ENCODE results near the gene CEP112.
"Not testable (repeated sequence)": the region's sequence is repeated elsewhere in the genome, so short reads cannot be mapped to it uniquely, and the experiment has no call there.

The CEP112 gene

GRCh38 chr17:65718601-65719000, 473.3 kb downstream of the CEP112 start:
- FAIRE-seq = no peak

DNA sequence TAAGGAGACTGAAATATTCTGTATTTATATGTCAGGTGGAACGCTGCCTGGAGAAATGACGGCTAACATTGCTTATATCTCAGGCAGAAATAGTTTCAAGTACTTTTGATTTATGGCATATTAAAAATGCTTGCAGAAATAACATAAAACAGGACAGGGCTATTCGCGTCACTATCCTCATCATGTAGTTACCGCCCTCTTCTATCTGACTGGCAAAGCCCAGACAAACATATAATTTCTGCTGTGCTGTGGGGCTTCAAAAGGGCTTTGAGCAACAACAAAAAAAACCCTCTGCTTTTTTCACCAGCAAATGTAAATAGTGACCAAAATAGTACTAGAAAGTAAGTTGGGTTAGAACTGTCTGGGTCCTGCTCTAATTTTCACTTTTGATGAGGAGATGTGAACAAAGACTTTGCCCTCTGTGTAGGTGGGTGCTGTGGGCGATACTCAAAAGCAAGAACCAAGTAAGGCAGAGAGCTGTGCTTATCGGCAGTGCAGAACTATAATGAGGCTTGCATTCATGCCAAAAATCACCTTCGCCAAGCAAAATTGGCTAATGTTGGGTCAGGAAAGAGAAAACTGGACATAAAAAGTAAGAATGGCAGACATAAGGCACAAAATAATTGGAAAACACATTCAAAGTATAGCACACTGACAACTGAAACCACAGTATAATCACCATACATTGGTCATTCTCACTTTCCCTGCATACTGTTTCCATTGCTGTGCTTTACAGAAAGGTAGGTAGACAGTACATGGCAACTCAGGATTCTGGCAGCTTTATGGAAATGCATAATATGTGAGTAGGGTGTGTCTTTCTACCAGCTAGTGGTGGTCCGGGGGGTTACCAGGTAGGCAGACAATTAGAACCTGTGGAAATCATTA, 479.3 kb downstream of the CEP112 start:
- no peak for FAIRE-seq

DNA sequence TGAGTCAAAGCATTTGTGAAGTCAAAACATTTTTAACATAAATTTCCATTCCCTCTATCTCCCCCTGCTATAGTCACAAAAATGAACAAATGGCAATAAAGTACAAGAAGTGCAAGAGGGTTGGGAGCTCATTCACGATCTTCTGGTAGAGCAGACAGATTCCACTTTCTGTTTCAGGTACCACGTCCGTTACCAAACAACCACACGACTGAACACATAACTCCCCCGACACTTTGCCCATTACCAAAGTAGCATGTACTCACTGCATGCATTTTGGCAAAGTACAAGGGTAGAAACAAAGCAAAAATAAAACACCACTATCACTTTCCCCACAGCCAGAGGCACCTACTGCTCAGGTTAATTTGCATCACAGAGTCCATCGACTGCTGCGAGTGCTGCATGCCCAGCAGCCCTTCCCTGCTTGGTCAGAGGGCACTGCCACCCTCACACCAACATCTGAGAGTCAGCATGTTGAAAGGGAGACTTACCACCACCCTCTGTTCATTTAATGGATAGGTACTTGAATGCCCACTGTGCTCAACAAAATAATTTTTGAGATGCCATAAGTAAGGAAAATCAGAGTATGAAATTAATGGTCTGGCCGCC, 480.2 kb downstream of the CEP112 start:
- no peak for FAIRE-seq

DNA sequence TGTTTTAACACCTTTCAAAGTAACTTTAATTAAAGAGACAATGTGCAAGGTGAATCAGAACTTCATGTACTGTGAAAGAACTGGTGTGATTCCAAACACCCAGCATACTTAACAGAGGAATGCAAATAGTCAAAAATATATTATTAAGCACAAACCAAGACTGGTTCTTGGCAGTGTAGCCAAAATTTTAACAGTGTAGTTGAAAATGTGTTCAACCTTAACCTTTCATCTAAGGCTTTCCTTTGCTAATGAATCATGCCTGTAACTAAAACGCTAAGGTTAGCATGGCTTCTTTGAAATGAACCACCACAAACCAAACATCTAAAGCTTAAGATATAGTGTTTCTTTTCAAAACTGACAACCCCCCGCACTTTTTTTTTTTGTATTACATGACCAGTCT, 484.2 kb downstream of the CEP112 start:
- no peak for FAIRE-seq

DNA sequence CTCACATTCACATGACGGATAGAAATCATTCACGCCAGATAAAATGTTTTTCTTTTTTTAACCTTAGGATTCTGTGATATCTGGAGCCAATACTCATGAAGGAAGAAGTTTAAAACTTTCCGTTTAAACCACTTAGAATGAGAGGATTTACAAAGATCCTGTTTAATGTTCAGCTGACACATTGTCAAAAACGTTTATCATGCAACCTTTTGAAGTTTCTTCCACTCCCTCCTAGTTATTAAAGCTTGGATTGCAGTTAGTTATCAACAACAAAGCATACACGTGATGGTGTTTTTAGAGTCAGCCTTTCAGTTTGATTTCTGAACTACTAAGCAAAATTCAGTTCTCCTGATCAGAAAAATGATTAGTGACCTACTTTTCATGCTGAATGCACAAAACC, 487.2 kb downstream of the CEP112 start:
- FAIRE-seq = no peak

DNA sequence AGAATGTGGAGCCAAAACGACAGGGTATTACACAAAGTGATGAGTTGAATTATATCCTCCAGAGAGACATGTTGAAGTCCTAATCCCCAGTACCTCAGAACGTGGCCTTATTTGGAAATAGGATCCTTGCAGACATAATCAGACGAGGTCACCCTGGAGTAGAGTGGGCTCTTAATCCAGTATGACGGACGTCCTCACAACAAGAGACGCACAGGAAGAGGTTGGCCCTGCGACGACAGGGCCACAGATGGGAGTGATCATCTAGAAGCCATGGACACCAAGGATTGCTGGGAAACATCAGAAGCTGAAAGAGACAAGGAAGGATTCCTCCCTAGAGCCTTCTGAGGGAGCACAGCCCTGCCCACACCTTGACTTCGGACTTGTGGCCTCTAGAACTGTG, 488.0 kb downstream of the CEP112 start:
- no peak for FAIRE-seq

DNA sequence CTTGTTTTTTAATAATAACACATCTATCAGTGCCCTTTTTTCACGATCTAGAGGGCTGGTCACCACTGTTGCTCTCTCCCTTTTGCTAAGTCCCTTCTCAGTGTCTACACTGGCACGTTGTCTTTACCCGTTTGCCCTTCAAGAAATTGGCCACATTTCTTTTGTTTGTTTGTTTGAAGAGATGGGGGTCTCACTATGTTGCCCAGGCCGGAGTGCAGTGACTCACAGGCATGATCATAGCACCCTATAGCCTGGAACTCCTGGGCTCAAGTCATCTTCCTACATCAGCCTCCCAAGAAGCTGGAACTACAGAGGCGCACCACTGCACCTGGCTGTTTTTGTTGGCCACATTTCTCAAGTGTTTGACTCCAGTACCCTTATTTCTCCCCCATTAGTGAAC, 492.5 kb downstream of the CEP112 start:
- FAIRE-seq = no peak

- FAIRE-seq = no peak
These were observed 493.4 kb downstream of the CEP112 start for GRCh38 chr17:65698381-65699061.

GRCh38 chr17:65697661-65698060, 494.3 kb downstream of the CEP112 start:
- FAIRE-seq = no peak

DNA sequence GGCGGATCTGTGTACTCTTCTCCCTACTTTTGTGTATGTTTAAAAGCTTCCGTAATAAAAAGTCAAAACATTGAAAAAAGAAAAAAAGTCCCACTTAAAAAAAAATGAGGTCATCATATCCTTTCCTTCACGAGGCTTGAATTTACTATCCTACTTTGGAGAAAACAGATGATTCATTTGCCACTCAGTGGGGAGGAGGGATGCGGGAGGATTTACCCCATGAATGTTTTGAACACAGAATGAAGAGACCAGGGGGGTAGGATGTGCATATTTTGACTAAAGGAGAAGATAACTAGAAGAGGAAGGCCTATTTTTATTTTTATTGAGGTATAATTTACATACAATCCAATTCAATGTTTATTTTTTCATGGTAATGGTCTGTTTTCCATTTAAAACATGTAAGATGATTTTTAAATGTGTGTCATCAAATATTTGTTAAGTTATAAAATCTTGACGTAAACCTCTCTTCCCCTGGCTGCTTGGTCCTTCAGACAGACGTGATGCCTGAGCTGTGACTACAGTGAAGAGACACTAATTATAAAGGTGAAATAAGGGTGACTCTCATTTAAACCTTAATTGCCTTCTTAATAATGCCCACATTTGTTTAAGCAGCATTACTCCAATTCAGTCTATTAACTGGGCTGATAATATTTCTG, 495.1 kb downstream of the CEP112 start:
- no peak for FAIRE-seq

DNA sequence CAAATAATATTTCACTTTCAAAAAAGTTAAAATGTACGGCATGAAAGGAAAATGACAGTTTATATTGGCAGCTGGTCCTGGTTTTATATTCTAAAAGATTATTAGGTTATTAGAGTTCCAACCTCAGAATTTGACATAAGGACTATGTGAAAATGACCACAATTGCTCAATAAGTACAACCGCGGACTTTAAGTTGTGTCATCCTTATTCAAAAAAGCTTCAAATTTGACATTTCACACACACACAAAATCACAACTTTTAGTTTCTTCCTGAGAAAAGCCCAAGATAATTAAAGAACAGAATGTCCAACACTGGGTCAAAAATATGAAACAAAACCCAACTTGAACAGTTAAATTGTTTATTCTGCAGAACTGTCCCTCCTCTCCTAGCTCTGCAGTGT, 497.3 kb downstream of the CEP112 start:
- FAIRE-seq = no peak

- no peak for FAIRE-seq
These were observed 501.2 kb downstream of the CEP112 start for GRCh38 chr17:65690626-65691310.

- no peak for FAIRE-seq
These were observed 503.6 kb downstream of the CEP112 start for GRCh38 chr17:65688307-65688706.

GRCh38 chr17:65685110-65685509, 506.8 kb downstream of the CEP112 start:
- FAIRE-seq = no peak

DNA sequence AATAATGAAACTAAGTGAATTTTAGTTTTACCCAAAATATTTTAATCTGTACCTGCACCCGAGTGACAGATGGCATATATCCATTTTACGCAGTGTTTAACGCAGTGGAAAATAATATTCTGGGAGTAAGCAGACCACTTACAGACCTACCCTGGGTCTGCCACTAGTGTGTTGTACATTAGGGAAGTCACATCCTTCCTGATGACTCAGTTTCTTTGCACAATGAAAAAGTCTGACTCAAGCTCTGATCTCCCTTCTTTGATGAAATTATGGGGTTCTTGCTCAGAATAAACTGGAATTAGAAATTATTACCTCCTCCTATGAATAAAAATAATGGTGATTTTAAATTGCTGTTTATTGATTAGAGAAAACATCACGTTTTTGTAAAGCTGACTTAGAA, 507.3 kb downstream of the CEP112 start:
- no peak for FAIRE-seq

DNA sequence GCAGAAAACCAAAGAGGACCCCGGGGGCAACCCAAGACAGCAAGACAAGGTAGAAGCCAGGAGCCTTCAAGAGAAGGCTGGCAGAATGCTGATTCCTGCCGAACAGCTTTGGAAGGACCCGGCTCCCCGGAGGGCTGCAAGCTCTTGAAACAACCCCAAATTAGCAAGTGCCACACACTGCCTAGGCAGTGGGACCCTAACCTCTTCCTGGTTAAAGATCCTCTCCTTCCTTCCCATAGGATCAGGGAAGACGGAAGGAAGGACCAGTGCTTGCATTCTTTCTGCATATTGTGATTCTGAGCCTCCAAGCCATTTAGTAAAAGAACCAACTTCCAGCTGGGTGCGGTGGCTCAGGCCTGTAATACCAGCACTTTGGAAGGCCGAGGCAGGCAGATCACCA, 508.5 kb downstream of the CEP112 start:
- FAIRE-seq = no peak

- FAIRE-seq = not testable (repeated sequence)
These were observed 510.2 kb downstream of the CEP112 start for GRCh38 chr17:65681763-65682162.

DNA sequence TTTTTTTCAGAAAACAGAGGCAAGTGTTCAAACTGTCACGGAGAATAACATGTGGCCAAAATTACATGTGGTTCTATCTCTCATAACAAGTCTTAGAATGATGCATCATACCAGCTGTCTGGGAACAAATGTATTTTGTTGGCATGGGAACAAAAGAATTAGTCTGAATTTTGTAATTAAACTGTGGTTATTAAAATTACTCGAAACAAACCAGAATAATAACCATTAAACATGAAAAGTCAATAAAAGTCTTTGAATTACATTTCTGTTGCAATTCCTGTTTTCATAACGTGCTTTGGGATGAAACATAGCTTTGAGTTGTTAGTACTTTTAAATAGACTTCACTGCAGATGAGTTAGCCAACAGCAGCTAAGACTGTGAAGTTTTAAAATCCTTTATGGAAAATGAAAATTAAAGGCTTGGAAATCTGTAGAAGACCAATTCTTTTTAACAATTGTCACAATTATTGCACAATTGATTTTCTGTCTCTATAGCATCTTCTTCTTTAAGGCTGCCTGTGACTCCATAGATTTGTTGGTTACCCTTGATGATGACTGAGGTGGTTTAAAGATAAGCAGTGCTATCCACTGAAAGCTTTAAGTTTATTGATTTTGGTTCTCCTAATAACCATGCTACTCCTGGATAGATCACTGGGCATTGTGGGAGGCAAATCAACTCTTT, 512.6 kb downstream of the CEP112 start:
- FAIRE-seq = no peak

DNA sequence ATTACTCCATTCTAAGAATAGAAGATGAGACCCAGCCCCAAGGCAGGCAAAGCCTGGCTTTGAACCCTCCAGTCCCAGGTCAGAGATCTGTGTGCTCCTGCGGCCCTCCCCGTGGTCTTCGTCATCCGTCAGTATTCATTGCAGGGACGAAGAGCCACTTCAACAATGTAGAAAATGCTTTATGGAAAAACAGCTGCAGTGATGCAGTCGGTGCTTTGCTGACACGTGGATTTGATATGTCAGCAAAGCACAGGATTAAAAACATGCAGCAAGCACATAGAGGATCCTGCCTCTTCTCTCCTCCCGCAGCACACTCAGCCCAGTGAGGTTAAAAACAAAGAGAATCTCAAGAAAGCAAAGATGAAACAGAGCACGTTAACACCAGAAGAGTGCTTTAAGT, 513.4 kb downstream of the CEP112 start:
- FAIRE-seq = no peak

DNA sequence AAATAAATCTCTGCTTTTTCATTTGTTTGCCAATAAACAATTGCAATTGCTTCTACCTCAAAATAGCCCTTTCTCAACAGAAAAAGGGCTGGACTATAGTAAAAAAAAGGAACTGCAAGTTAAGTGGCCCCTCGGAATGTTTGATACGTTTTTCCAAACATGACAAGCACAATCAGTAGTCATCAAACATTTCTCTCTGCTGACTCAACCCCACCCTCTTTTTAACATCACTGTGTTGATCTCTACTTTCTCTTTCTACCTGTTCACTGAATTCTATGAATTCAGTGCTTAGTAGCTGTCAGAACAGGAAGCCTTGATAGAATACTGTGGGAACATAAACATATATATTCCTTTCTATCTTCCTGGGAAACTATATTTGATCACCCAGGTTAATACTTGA, 514.0 kb downstream of the CEP112 start:
- FAIRE-seq = no peak

GRCh38 chr17:65674246-65675045, 517.5 kb downstream of the CEP112 start:
- FAIRE-seq = no peak
